PC-9 (cell line): ENCODE results near the gene CDPF1. TPM values are rescaled to one million over a fixed set of nuclear protein-coding genes. Genes with fewer than 3 reads are reported as not detected.
"Not testable (repeated sequence)": the region's sequence is repeated elsewhere in the genome, so short reads cannot be mapped to it uniquely, and the experiment has no call there.

Experiments
- BruUV-seq: library from RNA; stranded (reverse); fragments of 400-500 nt; replicated peaks from 2 replicates; lab custom pipeline; 2021; lab: Mats Ljungman, UMichigan
- CTCF ChIA-PET: fragments of 300-600 bp; sonication (Branson Sonifier 250); formaldehyde crosslinking; loops from one replicate; lab custom pipeline; 2022; ENCODE audit warnings: antibody characterized with exemption; lab: Charles Lee
- POLR2A ChIA-PET: fragments of 300-600 bp; sonication (Branson Sonifier 250); formaldehyde crosslinking; loops from one replicate; lab custom pipeline; 2022; ENCODE audit warnings: antibody characterized with exemption; ENCODE audit not compliant: unreplicated experiment; lab: Charles Lee
- DNase-seq, 2 experiments: peaks; one replicate each; pipeline versions ENCODE4 v3.0.0 to v3.0.0-alpha.2; 2015 to 2022; ENCODE audit warnings: mixed read lengths in 1 of 2
- H2AFZ ChIP-seq: fragments of 200-600 bp; sonication (generic); 2 replicates; pipeline ENCODE4 v1.8.1; 2017; ENCODE audit warnings: antibody characterized with exemption
- H3F3A ChIP-seq: fragments of 200-600 bp; sonication (generic); 2 replicates; pipeline ENCODE4 v1.8.1; 2017; ENCODE audit warnings: antibody characterized with exemption, mild to moderate bottlenecking, low read depth; ENCODE audit not compliant: insufficient read depth
- H3K27ac ChIP-seq: fragments of 200-600 bp; sonication (generic); 2 replicates; pipeline ENCODE4 v1.6.1; 2016; ENCODE audit warnings: mixed run types
- H3K27me3 ChIP-seq: fragments of 200-600 bp; sonication (generic); 2 replicates; pipeline ENCODE4 v1.6.1; 2016; ENCODE audit warnings: low read depth, mixed run types; ENCODE audit not compliant: insufficient read depth
- H3K36me3 ChIP-seq: fragments of 200-600 bp; sonication (generic); 2 replicates; pipeline ENCODE4 v1.6.1; 2016; ENCODE audit warnings: low read depth, mixed run types
- H3K4me1 ChIP-seq: fragments of 200-600 bp; sonication (generic); replicated peaks from 2 replicates; pipeline ENCODE4 v1.6.1; 2016; ENCODE audit warnings: mixed run types; ENCODE audit not compliant: insufficient read depth
- H3K4me2 ChIP-seq: fragments of 200-600 bp; sonication (generic); 2 replicates; pipeline ENCODE4 v1.6.1; 2017; ENCODE audit warnings: mixed run types
- H3K4me3 ChIP-seq: fragments of 200-600 bp; sonication (generic); 2 replicates; pipeline ENCODE4 v1.6.1; 2016; ENCODE audit warnings: mixed run types
- H3K79me2 ChIP-seq: fragments of 200-600 bp; sonication (generic); 2 replicates; pipeline ENCODE4 v1.6.1; 2017; ENCODE audit warnings: low read depth, mixed run types
- H3K9me2 ChIP-seq: fragments of 200-600 bp; sonication (generic); 2 replicates; pipeline ENCODE4 v1.8.1; 2017; ENCODE audit warnings: mild to moderate bottlenecking; ENCODE audit not compliant: insufficient read depth
- H3K9me3 ChIP-seq: fragments of 200-600 bp; sonication (generic); 2 replicates; pipeline ENCODE4 v1.8.1; 2016; ENCODE audit warnings: low read depth; ENCODE audit not compliant: insufficient read depth
- H4K20me1 ChIP-seq: fragments of 200-600 bp; sonication (generic); 2 replicates; pipeline ENCODE4 v1.8.1; 2017; ENCODE audit not compliant: insufficient read depth
- EZH2 ChIP-seq: fragments of 200-600 bp; sonication (generic); IDR thresholded peaks from 2 replicates; pipeline ENCODE4 v1.8.0; 2017; ENCODE audit warnings: antibody characterized with exemption, low read depth
- intact Hi-C: fragments of 100-400 bp; cut with micrococcal nuclease; formaldehyde crosslinking; loops from one replicate; pipeline ENCODE4 v1.10.0; 2022; ENCODE audit not compliant: unreplicated experiment
- total RNA-seq: library from RNA; stranded (reverse); gene quantifications from 2 replicates; pipeline ENCODE4 v1.2.3, GENCODE V29; 2021
- TF ChIP-seq, protein P1 (sequence below): fragments of 200-600 bp; sonication (generic); conservative IDR thresholded peaks from 2 replicates; pipeline ENCODE4 v1.6.1; 2017; ENCODE audit warnings: mixed run types, antibody characterized with exemption, mild to moderate bottlenecking, moderate library complexity

Gene CDPF1
- total RNA-seq, 1 experiment from 2014 or later, result 16.0 TPM

DNA sequence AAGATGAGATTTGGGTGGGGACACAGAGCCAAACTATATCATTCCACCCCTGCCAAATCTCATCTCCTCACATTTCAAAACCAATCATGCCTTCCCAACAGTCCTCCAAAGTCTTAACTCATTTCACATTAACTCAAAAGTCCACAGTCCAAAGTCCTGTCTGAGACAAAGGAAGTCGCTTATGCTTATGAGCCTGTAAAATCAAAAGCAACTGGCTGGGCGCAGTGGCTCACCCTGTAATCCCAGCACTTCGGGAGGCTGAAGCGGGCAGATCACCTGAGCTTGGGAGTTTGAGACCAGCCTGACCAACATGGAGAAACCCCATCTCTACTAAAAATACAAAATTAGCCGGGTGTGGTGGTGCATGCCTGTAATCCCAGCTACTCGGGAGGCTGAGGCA lies 14.4 kb upstream of the CDPF1 start:
- H3K27ac ChIP-seq, H3K4me3 ChIP-seq, H3K4me2 ChIP-seq, DNase-seq, H3K79me2 ChIP-seq, H3K36me3 ChIP-seq, CTCF ChIA-PET, H3F3A ChIP-seq, H3K9me3 ChIP-seq, intact Hi-C loops, H2AFZ ChIP-seq, BruUV-seq, POLR2A ChIA-PET, H3K9me2 ChIP-seq, H4K20me1 ChIP-seq: not testable (repeated sequence)
- Histone ChIP-seq H3K4me1 (peaks cover 16% of the 10 kb centered on the region; the same call in 1 of the 2 replicates), H3K27me3 (peaks cover 23% of the 10 kb centered on the region; the same call in 1 of the 2 replicates)

DNA sequence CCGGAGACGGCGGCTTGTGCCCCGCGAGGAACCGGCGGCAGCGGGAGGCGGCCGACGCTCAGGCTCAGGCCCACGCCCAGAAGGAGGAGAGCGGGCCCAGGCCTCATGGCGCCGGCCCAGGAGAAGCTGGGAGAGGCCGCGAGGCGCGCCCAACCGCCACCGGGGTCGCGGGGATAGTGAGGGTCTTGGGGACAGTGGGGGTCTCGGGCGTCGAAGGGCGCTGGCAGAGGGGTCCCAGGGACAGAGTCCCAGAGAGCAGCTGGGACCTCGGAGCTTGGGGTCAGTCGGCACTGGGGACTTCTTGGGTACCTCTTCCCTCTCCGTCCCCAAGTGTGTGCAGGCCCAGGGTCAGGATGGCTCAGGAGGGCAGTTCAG lies 13.1 kb upstream of the CDPF1 start, which contains the start of gene PKDREJ:
TSS of gene PKDREJ (minus strand) at position 128 of the 375 bp plus-strand sequence. CDS start at position 107, 21 bp downstream.
- H3K4me2 ChIP-seq, result no peak within 1 kb of the TSS
- H3F3A ChIP-seq, result no peaks in the 10 kb centered on the region
- no peaks in the 10 kb centered on the region for H4K20me1 ChIP-seq
- peaks cover 36% of the 10 kb centered on the region for H3K27me3 ChIP-seq
- peaks cover 3% of the 10 kb centered on the region; the same call in 1 of the 2 replicates for H3K9me3 ChIP-seq
- ChIA-PET CTCF (interaction anchor here (0.7 kb wide), 1 partner anchor 275 kb away, joined by 5 read pairs; no protein-coding TSS in a partner anchor), POLR2A (interaction anchor here (0.7 kb wide), 1 partner anchor 119 kb away, joined by 14 read pairs; no protein-coding TSS in a partner anchor)
- no peak for TF ChIP-seq EZH2
- TF ChIP-seq, protein P1, sequence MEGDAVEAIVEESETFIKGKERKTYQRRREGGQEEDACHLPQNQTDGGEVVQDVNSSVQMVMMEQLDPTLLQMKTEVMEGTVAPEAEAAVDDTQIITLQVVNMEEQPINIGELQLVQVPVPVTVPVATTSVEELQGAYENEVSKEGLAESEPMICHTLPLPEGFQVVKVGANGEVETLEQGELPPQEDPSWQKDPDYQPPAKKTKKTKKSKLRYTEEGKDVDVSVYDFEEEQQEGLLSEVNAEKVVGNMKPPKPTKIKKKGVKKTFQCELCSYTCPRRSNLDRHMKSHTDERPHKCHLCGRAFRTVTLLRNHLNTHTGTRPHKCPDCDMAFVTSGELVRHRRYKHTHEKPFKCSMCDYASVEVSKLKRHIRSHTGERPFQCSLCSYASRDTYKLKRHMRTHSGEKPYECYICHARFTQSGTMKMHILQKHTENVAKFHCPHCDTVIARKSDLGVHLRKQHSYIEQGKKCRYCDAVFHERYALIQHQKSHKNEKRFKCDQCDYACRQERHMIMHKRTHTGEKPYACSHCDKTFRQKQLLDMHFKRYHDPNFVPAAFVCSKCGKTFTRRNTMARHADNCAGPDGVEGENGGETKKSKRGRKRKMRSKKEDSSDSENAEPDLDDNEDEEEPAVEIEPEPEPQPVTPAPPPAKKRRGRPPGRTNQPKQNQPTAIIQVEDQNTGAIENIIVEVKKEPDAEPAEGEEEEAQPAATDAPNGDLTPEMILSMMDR, result no peak
- H3K4me3 ChIP-seq, result no peak within 1 kb of the TSS
- no TSS peak for BruUV-seq
- H3K79me2 ChIP-seq, result peaks cover 1% of the 10 kb centered on the region; the same call in 1 of the 2 replicates
- no peaks in the 10 kb centered on the region for H3K9me2 ChIP-seq
- H3K4me1 ChIP-seq, result peaks cover 12% of the 10 kb centered on the region; the same call in 1 of the 2 replicates
- intact Hi-C loops, result no loop called here
- DNase-seq, result no peak
- no peaks in the 10 kb centered on the region for H3K36me3 ChIP-seq
- H3K27ac ChIP-seq, result no peak within 1 kb of the TSS
- no peak within 1 kb of the TSS for H2AFZ ChIP-seq

DNA sequence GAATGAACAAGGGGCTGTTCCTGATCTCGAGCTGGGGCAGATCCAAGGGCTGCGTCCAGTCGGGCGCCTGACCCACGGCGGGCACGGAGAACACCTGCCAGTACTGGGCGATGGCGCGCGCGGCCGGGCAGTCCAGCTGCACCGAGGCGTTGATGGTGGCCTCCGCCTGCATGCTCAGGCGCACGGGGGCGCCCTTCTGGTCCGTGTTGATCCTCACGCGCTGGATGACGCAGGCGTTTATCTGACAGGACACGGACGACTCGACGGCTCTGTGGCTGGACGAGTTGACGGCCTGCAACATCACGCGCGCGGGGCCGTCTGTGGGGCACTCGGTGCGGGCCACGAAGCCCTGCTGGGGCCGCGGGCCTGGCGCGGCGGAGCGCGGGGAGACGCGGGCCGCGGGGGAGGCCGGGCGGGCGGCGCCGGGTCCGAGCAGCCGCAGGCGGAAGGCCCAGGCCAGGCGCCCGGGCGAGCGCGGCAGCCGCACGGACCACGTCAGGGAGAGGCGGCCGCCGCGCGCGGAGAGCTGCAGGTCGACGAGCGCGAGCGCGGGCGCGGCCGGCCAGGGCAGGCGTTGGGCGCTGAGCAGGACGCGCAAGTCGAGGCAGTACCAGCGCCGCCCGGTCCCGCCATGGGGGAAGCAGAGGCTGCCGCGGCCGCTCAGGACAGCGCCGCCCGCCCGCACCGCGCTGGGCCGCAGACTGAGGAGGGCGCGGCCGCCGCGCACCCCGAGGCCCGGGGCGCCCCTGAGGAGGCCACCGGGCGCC lies 12.5 kb upstream of the CDPF1 start:
- no peak overlapping the region for H3K27ac ChIP-seq
- H2AFZ ChIP-seq, result no peak overlapping the region
- TF ChIP-seq EZH2, result no peak
- TF ChIP-seq, protein P1, result no peak
- no peak overlapping the region for H3K4me3 ChIP-seq
- ChIA-PET POLR2A (interaction anchor here (0.7 kb wide), 1 partner anchor 119 kb away, joined by 14 read pairs; no protein-coding TSS in a partner anchor), CTCF (interaction anchor here (0.7 kb wide), 1 partner anchor 274 kb away, joined by 5 read pairs; no protein-coding TSS in a partner anchor)
- H4K20me1 ChIP-seq, result no peaks in the 10 kb centered on the region
- no peaks in the 10 kb centered on the region for H3F3A ChIP-seq
- DNase-seq, result no peak
- no peaks in the 10 kb centered on the region for H3K9me2 ChIP-seq
- no peak overlapping the region for H3K4me2 ChIP-seq
- H3K79me2 ChIP-seq, result no peaks in the 10 kb centered on the region
- BruUV-seq, result no TSS peak
- H3K9me3 ChIP-seq, result peaks cover 7% of the 10 kb centered on the region; the same call in 1 of the 2 replicates
- H3K4me1 ChIP-seq, result peaks cover 11% of the 10 kb centered on the region; the same call in 1 of the 2 replicates
- peaks cover 41% of the 10 kb centered on the region for H3K27me3 ChIP-seq
- intact Hi-C loops, result no loop called here
- no peaks in the 10 kb centered on the region for H3K36me3 ChIP-seq
